GM19452 (cell line): ENCODE data around the gene KCNJ5.
A peak's percentile ranks its signal among the peaks of the same experiment; 100 is the strongest.

ENCODE experiments used
- ATAC-seq: cut with Tn5 transposase; IDR thresholded peaks from one replicate; pipeline ENCODE4 v1.9.1; 2021; ENCODE audit not compliant: unreplicated experiment

Gene KCNJ5

GRCh38 chr11:128890543-128891368, at the start of gene KCNJ5:
Gene KCNJ5, plus strand, starts transcription at chr11:128891356. Its CDS starts 19,918 bp downstream, at chr11:128911274.
- no peak for ATAC-seq

GRCh38 chr11:128841461-128842072, 49.6 kb upstream of the KCNJ5 start:
- peak; percentile 62 for ATAC-seq

GRCh38 chr11:128843198-128843785, 47.9 kb upstream of the KCNJ5 start:
- ATAC-seq, result no peak

- ATAC-seq, result no peak
These were observed 45.8 kb upstream of the KCNJ5 start for GRCh38 chr11:128845334-128845780.

- no peak for ATAC-seq
These were observed 44.2 kb upstream of the KCNJ5 start for GRCh38 chr11:128846985-128847384.

- ATAC-seq, result peak; percentile 93
These were observed 42.2 kb upstream of the KCNJ5 start for GRCh38 chr11:128848815-128849455.

GRCh38 chr11:128852327-128853023, 38.7 kb upstream of the KCNJ5 start:
- ATAC-seq, result no peak

- no peak for ATAC-seq
These were observed 37.6 kb upstream of the KCNJ5 start for GRCh38 chr11:128853559-128853958.

- ATAC-seq, result no peak
These were observed 36.3 kb upstream of the KCNJ5 start for GRCh38 chr11:128854841-128855240.

GRCh38 chr11:128856241-128856640, 34.9 kb upstream of the KCNJ5 start:
- no peak for ATAC-seq

- ATAC-seq, result no peak
These were observed 33.8 kb upstream of the KCNJ5 start for GRCh38 chr11:128857341-128857740.

- ATAC-seq, result peak; percentile 97
These were observed 31.4 kb upstream of the KCNJ5 start for GRCh38 chr11:128859563-128860441.

- no peak for ATAC-seq
These were observed 30.4 kb upstream of the KCNJ5 start for GRCh38 chr11:128860571-128861361.

GRCh38 chr11:128862406-128862805, 28.8 kb upstream of the KCNJ5 start:
- ATAC-seq, result no peak

- ATAC-seq, result no peak
These were observed 28.1 kb upstream of the KCNJ5 start for GRCh38 chr11:128862908-128863660.

GRCh38 chr11:128865490-128865889, 25.7 kb upstream of the KCNJ5 start:
- ATAC-seq, result no peak

- no peak for ATAC-seq
These were observed 23.9 kb upstream of the KCNJ5 start, which contains the start of gene KCNJ1 for GRCh38 chr11:128867277-128867676. Gene KCNJ1, minus strand, starts transcription at chr11:128867296. Its CDS starts 27,053 bp downstream, at chr11:128840243.
